GM21423 (cell line): Measurements from ENCODE around the gene LSM3.

ENCODE experiments used
- ATAC-seq: cut with Tn5 transposase; IDR thresholded peaks from one replicate; pipeline ENCODE4 v1.9.1; 2021; ENCODE audit warnings: mild to moderate bottlenecking, moderate library complexity; ENCODE audit not compliant: unreplicated experiment

Gene LSM3

DNA sequence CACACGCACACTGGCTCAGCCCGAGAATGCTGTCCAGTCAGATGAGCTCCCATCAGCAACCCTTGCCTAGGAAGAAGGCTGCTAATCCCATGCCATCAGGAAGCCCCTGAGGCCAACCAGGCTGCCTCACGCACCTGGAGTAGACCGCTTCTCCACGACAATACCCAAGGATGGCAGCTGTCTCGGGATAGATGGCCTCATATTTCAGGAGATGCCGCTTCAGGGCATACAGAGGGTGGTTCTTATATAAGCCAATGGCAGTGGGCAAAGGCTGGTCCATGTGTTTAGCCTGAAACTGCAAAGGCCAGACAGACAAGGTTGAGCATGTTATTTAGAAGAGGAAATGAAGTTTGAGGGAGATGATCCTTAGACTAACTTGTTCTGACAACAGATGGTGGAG is 22.4 kb upstream of the LSM3 start:
- no peak for ATAC-seq

DNA sequence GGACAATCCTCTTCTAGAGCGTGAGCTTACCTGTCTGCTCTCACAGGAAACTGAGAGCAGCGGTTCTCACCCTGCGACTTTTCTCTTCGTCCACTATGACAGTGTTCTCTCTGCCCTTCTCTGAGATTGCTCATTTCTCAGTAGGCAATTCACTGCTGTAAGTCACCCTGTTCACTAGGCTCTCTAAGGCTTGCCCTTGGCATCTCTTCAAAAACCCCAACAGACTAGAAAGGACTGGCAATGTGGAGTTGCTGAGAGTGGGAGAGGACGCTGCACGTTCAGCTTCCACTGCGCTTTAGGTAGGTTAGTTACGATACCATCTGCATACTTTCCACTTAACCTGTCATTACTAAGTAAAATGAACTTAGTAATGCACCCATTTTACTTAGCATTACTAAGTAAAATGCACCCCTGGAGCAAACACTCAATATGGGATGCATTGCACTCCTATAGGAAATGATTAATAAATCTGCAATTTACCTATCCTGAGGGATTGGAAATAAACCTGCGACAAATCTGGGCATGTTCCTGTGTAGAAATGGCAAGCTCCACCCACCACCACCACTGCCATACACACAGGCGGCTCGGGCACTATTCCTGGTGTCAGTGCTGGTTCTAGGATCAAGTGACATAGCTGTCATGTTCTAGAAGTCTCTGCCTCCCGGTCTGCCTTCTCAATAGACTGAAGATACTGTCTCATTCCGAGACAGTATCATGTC is 21.6 kb upstream of the LSM3 start:
- no peak for ATAC-seq

DNA sequence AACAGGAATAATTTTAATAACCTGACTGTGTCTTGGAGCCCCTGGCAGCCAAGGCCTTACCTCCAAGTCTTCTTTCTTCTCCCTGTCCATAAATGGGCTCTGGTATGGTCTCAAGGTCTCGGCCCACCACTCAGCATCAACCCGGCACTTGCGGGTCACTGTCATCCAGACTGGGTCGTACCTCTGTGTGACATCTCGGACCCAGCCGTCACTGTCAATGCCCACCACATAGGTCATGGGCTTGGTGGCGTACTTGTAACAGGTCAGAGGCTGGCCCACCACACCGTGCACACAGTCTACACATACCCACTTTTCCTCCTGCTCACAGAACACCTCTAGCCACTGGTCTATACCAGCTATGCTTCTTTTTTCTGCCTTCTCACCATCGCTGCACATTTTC is 20.7 kb upstream of the LSM3 start:
- no peak for ATAC-seq

DNA sequence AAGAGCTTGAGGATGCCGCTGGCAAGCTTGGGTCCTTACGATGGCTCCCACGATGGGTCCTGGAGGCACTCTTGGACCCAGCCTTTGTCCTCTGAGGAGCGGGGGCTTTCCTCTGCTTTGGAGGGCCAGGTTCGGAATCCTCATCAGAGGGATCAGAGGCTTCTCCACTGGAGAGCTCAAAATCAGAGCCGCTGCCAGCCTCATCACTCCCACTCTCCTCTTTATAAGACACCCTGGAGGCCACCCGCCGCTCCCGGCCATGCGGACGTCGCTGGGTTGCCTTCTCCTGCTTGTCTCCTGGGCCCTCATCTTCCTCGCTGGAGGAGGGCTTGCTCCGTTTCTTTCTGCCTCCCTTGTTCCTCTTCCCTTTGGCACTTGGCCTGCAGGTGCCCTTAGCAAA is 20.2 kb upstream of the LSM3 start:
- ATAC-seq: no peak

DNA sequence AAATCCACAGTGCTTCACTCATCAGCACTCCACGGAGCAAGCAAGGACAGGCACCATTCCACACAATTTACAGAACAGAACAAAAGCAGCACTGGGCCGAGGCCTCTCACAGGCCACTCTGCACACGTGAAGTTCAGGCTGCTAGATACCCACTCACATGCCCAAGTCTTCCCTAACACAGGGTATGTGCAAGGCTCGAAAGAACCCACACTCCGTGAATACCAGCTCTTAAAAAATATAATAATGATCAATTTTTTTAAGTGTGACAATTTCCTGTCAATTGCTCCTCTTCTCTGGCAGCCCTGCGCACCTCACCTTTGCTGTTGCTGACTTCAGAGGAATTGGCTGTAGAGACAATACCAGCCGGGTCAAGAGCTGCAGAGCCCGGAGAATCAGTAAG is 19.2 kb upstream of the LSM3 start:
- ATAC-seq: no peak

DNA sequence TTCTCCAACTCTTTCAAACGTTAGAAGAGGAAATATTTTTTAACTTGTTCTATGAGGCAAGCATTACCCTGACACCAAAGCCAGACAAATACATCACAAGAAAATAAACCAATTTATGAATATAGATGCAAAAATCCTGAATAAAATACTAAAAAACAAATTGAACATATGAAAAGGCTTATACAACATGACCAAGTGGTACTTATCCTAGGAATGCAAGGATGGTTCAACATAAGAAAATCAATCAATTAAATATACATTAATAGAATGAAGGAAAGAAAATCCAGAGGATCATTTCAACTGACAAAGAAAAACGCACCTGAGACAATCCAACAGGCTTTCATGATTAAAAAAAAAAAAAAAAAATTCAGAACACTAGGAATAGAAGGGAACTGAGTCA is 17.3 kb upstream of the LSM3 start:
- ATAC-seq: no peak

DNA sequence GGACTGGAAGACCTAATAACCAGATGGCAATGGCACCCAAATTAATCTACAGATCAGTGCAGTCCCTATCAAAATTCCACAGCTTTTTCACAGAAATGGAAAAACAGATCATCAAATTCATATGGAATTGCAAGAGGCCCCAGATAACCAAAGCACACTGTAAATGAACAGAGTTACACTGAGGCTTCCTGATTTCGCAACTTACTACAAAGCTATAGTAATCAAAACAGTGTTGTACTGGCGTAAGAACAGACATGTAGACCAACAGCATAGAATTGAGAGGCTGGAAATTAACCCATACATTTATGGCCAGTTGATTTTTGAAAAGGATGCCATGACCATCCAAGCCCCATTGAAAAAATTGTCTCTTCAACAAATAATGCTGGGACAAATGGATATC is 16.4 kb upstream of the LSM3 start:
- ATAC-seq: no peak

DNA sequence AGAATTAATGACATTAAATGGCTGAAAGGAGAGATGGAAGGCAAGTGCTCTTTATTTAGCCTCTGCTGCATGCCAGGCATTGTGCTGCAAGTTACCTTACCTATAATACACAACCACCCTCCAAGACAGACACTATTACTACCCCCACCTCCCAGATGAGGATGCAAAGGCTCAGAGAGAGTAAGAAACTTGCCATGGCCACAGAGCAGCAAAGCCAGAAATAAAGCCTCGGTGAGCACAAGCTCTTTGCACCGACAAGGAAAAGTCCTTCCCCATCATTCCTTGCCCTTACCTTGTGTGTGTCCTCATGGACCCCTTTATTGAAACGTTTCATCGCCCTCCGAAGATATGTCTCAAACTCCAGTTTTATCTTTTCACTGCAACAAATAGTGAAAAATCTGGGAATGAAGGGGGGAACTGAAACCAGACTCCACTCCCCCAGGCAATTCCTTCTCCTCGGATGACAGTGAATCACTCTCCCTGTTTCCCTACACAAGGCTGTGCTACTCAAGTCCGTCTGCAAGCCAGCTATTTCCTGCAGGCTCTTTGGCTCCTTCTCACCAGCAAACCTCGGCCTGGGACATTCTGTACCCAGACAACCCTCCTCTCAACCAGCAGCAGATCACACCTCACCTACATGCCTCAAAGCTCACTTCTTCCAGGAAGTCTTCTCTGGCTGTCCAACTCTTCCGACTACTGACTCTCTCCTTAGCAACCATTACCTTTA is 11.6 kb upstream of the LSM3 start:
- ATAC-seq: no peak

DNA sequence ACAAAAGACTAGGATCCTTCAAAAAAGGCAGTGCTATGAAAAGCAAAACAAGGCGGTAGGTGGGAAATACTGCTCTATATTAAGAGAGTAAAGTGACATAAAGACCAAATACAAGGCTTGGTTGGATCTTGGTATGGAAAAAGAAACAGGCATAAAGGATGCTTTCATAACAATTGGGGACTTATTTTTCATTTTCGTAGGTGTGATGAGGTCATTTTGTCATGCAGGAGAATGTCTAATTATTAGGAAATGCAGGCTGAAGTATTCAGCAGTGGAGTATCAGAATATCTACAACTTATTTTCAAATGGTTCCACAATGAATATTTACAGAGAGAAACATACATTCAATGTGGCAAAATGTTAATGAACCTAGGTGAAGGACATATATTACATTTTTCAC is 9.2 kb upstream of the LSM3 start:
- ATAC-seq: no peak

DNA sequence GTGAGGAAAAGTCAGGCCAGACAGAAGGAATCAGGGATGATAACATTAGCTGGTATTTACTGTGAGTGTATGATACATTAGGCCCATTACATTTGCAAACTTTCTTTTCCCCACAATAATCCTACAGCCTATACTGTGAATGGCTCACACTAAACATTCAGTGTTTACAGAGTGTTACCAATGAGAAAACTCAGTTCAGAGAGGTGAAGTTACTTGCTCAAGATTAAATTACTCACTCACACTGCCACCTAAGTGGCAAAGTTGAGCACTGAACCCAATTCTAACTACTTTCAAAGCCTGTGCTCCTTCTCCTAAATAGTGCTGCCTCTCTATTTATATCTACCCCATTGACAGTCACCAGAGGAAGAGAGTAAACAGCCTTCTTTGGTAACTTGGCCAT is 8.7 kb upstream of the LSM3 start:
- ATAC-seq: no peak

DNA sequence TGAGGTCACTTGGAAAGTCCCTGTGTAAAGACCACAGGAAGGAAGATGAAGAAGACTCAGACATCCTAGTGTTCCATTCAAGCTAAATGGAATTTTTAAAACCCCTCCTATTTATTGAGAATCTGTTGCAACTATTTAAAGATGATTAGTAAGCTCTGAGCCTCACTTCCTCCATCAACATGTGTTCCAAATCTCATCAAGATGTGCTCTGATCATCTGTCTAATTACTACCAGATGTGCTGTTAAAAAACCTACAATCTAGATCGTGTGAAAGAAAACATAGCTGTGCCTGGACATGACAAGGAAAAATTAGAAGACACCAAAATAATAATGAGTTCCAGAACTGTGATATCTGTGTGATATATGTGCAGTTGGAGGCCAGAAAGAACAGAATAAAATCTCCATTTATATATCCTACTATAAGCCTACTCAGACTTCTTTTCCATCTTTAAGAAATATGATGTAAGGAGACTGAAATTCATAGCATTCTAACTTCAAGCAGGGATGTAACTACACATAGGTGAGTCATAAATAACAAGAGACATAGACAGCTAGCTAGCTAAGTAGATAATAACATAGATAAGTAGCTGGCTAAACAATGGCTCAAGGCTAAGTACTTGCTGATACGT is 8.0 kb upstream of the LSM3 start:
- ATAC-seq: no peak

DNA sequence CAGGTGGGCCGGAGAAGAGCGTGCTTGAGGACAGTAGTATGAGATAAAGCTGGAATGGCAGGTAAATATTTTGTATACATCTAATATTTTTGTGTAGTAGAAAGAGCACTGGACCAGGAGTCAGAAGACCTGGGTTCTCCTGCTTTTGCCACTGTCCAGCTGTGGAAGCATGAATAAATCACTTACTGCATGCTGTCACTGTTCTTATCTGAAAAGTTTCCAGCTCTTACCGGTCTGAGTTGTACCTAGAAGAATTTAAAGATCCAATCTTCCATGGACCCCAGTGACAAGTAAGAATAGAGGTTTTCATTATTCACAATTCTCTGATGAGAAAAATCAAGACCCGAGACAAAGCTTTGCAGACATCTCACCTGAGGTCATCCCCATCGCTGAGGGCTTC is 6.1 kb upstream of the LSM3 start:
- ATAC-seq: no peak

DNA sequence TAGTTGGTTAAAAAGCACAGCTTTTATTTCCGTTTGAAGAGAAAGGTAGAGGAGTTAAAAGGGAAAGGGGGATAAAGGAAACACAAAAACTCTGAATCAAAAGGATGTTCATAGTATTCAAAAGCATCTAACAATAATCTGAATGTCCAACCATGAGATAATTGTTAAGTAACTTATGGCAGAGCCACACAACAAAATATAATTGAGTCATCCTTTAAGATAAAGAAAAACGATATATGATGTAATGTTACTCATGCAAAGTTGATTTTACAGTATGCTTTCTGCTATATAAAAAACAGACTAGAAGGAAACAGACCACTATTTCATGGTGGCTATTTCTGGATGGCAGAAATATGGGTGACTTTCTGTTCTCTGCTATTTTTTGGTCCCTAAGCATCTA is 4.1 kb upstream of the LSM3 start:
- ATAC-seq: no peak

DNA sequence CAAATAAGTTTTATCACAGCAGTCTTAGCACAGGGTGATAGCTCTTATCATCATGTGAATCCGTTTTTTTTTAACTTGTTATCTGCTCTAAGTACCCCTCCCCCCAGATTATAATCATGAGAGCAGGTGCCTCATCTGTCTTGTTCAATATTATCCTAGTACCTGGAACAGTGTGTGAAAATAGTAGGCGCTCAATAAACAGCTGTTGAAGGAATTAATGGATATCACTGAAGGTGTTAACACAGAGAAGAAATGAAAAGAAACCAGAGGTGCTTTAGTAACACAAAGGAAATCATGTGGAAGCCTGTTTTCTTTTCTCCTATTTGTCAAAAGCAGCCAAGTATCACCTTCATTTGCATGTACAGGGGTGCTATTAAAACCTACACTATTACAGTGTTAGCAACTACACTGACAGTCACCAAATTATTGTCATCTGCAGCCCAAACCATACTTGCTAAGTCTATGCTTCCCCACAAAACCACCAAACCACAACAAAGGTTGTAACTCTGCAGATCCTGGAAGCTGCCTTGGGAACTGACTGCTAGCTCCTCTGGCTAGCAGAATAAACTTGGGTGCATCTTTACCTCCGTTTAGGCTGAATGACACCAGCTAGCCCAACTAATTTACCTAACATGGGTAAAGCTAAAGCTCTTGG is 3.1 kb upstream of the LSM3 start:
- ATAC-seq: no peak

DNA sequence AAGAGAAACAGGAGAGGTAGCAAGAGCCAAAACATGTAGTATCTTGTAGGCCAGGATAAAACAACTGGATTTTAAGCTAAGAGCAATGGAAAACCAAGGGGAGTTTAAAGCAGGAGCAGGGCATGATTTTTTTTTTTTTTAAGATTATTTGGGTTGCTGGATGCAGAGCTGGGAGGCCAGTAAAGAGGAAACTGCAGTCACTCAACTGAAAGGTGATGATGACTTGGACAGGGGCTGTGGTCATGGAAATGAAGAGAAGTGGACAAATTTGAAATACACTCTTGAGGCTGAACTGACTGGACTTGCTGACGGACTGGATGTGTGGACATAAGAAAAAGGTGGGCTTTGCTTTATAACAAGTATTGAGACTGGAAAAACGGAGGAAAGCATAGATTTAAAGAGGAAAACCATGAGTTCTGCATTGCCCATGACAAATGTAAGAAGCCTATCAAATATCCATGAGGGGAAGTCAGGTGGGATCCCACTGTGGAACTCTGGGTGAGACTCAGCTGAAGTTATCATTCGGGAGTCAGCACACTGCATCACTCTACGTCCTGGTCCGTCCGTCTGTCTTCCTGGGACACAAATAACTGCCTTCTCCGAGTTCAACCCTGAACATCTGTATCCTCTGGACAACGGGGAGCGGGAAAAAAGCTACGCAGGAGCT is 904 bp upstream of the LSM3 start:
- ATAC-seq: peak; percentile 5

DNA sequence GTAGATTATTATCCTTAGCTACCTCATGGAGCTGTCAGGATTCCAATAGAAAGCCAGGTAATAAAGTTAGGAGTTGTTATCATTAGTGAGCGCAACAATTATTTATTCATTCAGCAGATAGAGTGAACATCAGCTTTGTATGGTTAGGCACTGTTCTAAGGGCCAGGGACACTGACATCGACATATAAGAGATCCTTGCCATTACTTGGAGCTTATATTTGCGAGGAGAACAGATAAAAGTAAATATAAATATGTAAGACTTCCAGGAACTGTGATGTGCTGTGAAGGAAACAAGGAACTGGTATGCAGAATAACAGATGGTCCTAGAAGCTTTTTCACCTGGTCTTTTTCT is 473 bp downstream of the LSM3 start:
- no peak for ATAC-seq

DNA sequence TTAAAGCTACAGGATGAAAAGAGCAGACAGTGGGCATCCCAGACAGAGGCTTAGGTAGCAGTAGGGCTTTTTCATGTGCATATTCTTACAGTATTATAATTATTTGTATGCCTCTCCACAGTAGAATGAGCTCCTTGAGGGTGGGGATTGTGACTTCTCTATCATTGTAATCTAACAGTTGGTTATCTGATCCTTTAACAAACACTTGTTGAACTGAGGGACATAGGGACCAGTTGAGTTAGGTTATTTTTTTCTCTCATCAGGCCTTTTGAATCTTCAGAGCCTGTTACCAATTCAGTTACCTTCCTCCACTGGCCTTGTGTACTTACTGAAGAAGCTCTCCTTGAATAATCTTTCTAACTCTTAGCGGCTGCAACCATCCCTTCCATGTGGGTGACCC is 1.2 kb downstream of the LSM3 start:
- no peak for ATAC-seq

DNA sequence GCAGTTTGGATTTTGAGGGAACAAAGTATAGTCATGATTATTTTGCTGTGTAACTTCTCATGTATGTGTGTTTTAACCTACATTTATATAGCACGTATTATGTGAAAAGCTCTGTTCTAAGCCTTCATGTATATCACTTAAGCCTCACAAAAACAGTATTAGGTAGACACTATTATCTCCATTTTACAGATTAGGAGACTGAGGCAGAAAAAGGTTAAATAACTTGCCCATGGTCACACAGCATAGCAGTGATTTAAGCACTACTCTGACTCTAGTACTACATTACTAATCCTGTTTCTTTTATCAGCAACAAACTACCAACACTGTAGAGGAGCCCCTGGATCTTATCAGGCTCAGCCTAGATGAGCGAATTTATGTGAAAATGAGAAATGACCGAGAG is 2.6 kb downstream of the LSM3 start:
- ATAC-seq: no peak

DNA sequence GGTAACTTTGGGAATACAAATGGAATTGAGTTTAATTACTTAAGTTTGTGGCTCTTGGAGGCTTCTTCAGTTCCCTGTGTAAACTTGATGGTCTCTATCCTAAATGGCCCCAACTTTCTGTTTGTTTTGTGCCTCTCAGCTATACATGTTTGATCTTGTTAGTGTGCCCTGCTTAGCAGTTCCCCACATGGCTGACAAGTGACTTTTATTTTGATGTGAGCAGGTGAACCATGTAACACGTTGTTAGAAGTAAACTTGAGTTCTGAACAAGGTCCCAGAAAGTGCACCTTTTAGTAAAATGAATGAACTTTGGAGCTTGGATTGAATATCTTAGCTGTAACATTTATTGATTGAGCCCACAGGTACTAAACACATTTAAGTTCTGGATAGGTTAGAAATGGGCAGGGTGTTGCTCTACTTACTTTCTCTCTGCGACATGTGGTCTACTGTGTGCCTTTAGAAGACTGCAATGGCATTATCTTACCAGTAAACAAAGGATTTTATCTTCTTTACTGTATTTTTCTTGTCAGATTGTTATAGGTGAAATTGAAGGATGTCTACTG is 4.5 kb downstream of the LSM3 start:
- ATAC-seq: no peak

DNA sequence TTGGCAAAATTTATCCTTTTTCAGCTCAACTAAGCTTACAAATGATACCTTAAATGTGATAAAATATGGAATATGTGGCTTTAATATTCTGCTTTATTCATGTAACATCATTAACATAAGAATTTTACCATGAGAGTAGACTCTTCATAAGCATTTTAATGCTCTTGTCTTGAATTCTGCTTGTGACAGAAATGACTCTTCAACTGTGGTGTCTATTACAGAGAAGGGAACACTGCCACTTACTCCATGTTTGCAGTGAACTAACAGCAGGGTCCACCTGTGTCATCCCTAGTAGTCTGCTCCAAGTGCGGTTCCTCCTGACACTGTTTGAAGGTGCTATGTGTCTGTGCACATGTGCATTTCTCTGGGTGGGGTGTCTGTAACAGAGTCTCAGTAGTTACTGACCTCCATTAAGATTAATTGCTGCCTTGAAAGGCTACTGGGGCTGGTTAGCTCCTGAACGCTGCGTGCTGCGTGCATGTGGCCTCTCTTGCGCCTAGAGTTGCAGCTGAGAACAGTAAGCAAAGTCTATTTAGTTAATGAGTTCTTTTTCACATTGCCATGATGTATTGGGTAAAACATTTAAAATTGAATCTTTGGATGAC is 8.3 kb downstream of the LSM3 start:
- ATAC-seq: no peak
